NCI-H2227 (cell line): ENCODE data around the gene MMP20.

Experiments
- DNase-seq: peaks from one replicate; lab custom pipeline; 2025; ENCODE audit not compliant: unreplicated experiment; lab: John Stamatoyannopoulos, UW

Gene MMP20

DNA sequence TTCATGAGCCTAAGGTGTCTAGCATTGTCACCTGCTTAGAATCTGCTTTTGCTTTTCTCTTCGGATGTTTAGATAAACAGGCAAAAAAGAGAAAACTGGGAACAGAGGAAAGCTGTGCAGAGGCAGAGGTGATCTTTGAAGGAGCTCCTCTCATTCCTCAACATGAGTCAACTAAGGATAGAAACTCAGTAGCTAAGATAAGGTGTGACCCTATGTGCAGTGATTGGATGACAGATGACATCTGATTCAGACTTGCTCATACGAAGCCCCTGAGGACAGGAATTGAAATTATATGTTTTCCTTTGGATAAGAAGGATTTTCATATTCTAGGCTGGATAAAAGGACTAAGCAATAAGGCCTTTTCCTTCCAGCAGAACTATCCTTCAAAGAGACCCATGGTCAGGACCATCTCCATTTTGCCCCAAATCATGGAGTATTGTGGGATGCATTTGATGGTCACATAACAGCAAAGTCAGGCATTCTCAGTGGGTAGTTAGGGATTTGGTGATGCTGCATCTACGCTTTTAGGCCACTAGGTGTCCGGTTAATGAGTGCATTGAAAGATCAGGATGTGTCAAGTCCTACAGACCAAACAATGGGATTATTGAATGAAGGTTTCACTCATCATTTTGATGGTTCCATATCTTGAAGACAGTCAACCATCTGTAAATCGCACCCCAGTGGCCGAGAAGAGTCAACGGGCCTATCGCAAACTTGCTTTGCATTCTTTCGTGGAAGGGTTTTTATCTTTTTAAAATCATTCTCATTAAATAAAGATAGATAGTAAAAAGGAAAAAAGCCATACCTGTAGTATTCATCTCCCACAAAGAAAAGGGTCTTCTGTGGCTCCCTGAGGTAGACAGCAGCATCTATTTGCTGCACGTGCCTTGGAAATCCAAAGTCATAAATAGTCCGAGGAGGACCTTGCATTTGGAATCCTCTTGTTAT, 32.2 kb downstream of the MMP20 start:
- peak; percentile 0 for DNase-seq

DNA sequence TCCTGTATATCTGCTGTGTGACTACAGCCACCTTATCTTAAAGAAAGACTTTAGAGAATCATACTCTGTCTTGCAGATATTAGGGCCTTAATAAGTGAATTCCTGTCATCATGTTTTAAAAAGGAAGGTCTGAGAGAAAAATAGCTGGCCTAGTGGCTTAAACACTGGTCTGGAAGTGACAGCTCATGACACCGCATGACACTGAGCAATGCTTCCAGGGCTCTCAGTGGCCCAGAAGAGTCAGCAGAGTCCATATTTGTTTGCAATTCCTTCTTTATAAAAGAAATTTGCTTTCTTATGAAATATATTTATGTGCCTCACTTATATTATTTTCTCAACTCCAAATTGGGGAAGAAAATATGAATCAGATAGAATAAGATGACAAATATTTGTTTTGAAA, 33.0 kb downstream of the MMP20 start:
- DNase-seq: no peak

- no peak for DNase-seq
These were observed 33.9 kb downstream of the MMP20 start for GRCh38 chr11:102591160-102591718.

GRCh38 chr11:102590276-102591049, 34.7 kb downstream of the MMP20 start:
- DNase-seq: no peak

GRCh38 chr11:102589047-102589459, 36.1 kb downstream of the MMP20 start:
- DNase-seq: no peak

DNA sequence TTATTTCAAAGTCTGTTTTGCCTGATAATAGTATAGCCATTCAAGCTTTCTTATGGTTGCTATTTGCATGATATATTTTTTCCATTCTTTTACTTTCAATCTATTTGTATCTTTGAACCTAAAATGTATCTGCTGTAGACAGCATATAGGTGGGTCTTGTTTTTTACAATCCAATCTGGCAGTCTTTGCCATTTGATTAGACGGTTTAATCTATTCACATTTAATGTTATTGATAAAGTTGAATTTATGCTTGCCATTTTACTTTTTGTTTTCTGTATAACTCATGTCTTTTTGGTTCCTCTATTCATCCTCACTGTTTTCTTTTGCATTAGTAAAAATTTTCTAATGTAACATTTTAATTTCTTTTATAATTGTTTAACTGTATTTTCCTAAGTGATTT, 37.4 kb downstream of the MMP20 start:
- no peak for DNase-seq

GRCh38 chr11:102583141-102583873, 41.8 kb downstream of the MMP20 start:
- DNase-seq: no peak

DNA sequence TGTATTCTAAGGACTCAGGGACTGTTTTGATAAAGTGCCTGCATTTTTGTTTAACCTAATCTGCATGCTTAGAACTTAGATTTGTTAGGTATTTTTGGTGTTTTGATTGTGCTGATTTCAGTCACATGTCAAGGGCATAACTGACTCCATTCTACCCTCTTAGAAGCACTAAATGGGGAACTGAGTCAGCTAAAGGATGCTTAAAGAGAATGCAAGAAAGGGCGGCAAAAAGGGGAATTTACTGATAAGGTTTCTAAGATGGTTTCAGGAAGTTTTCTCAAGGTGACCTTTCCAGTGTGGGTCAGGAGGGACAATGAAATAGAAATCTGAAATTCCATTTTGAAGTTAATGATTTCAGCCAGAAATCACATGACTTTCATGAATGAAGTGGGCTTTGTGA, 43.0 kb downstream of the MMP20 start:
- DNase-seq: no peak

GRCh38 chr11:102581066-102581465, 44.1 kb downstream of the MMP20 start:
- DNase-seq: no peak

DNA sequence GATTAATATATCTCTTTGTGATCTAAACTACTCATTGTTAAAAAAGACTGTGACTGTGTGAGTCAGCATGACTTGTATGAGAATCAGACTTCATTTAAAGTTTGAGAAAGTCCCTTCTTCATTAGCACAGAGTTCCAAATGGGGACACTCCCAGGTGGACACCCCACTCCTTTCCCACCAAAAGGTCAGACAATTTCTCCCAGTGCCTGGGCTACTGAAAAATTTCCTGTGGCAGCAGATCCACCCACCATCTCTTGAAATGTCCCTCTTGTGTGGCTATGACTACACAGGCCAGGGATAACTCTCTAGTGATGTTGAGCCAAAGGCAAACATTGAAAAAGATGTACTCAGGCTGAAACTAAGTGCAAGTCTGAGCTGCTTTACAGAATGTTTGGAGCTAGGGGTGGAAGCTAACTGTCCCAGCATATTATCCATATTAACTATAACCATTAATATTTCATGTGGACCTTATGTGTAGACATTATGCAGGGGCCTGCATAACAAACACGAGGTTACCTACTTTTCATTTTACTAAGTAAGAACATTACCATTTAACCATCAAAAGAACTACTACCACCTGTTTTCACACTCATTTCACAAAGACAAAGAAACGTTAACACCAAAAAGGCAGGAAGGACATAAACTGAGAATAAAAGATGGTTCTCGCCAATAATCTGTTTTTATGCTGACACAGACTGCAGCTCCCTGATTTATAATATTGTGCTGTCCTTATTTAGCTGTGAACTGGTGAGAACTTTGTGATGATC, 44.8 kb downstream of the MMP20 start:
- no peak for DNase-seq

DNA sequence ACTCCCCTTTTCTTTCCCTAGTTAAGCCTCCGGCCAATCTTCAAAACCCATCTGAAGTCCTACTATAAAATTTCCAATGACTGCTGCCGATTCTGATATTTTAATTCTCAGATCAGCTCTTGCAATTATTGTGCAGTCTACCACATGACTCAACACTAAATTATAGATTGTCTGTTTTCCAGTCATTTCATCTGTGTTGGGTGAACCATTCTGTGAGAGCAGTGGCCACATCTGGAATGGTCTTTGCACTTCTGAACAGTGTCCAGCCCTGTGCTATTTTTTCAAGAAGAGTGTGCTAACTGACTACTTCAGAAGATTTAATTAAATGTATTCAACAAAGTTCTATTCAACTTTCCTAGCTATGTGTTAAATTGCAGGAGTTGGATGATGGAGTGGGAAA, 47.4 kb downstream of the MMP20 start:
- DNase-seq: no peak

- no peak for DNase-seq
These were observed 48.0 kb downstream of the MMP20 start for GRCh38 chr11:102577182-102577581.

GRCh38 chr11:102576350-102576749, 48.8 kb downstream of the MMP20 start:
- no peak for DNase-seq

DNA sequence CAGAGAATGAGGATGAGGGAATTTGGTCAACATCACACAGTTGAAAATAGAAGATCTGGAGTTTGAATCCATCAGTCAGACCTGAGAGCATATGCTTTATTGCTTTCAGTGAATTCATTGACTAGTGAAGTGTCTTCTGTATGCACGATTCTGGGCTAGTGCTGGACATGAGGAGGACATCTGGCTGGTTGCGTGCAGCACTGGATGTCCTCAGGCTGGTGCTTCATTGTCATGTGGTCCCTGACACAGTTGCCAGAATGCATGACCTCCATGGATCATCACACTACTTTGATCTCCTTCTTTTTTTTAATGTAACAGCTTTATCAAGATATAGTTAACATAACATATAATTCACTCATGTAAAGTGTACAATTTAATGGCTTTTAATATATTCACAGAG, 50.1 kb downstream of the MMP20 start:
- no peak for DNase-seq

DNA sequence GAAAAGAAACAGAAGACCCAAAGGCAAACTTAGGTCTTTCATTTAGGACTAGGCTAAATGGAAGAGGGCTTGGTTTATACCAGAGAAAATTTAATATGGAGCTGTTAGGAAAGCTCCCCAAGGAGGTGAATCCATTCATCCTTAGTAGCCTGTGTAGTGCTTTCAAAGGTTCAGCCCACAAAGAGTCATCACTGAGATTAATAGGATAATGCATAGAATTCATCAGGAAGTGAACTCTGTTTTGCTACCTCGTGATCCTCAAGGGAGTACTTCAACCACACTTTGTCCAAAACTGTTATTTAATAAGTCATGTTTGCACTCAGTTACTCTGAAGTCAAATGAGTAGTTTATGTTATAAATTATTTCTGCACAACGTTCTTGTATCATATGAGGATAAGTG, 51.3 kb downstream of the MMP20 start:
- no peak for DNase-seq

- no peak for DNase-seq
These were observed 52.4 kb downstream of the MMP20 start for GRCh38 chr11:102572554-102573220.

DNA sequence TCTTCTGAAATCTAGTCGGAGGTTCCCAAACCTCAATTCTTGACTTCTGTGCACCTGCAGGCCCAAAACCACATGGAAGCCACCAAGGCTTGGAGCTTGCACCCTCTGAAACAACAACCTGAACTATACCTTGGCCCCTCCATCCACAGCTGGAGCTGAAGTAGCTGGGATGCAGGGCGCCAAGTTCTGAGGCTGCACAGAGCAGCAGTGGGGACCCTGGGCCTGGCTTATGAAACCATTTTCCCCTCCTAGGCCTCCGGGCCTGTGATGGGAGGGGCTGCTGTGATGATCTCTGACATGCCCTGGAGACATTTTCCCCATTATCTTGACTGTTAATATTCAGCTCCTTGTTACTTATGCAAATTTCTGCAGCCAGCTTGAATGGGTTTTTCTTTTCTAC, 56.3 kb downstream of the MMP20 start:
- DNase-seq: no peak

DNA sequence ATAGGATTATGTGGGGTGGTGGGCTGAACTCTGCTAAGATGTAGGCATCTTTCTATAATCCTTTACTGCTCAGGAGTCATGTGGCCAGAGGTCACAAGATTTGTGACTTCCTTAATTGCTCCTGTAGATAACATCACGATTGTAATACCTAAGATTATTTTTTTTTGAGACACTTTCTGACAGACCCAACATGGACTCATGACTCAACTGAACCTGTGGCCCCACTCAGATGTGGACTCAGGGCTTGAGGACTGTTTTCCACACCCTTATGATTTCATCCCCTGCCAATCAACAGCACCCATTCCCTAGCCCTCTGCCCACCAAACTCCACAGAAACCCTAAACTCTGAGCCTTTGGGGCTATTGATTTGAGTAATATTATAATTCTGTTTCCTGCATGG, 59.0 kb downstream of the MMP20 start:
- no peak for DNase-seq

DNA sequence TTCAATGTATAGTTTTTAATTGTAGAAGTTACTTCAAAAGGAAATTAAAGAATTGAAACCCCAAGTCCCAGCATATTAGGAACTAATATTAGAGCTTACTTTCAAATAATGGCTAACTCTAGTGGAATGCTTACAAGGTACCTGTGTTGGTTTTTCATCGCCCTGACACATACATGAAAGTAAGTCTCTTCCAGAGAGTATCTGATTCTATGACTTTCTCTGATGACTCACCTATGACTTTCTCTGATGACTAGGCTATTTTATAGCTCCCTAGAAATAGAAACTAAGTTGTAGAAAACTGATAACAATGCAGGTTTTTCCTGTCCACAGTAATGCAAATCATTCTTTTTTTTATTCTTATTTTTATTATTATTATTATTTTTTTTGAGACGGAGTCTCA, 61.0 kb downstream of the MMP20 start:
- no peak for DNase-seq

- no peak for DNase-seq
These were observed 63.5 kb downstream of the MMP20 start for GRCh38 chr11:102561636-102562035.
